K562 (cell line): ENCODE measurements around the gene ITGA7. TPM values are rescaled to one million over a fixed set of nuclear protein-coding genes. Genes with fewer than 3 reads are reported as not detected.
A peak's percentile ranks its signal among the peaks of the same experiment; 100 is the strongest.

ENCODE experiments used
- ATAC-seq: fragments of 200-7000 bp; cut with Tn5 transposase; 3 replicates; pipeline ENCODE4 v1.9.1; 2020; ENCODE audit warnings: moderate library complexity
- BruUV-seq: library from RNA; stranded (reverse); fragments of 400-500 nt; replicated peaks from 2 replicates; lab custom pipeline; 2021; lab: Mats Ljungman, UMichigan
- CTCF ChIA-PET: fragments of 300-600 bp; formaldehyde crosslinking; extraction: SDS; loops from one replicate; lab custom pipeline; 2021; ENCODE audit warnings: low intra/inter-chr PET ratio; lab: Yijun Ruan, JAX
- POLR2A ChIA-PET: fragments of 300-600, 350-650 bp; sonication (Branson Sonifier 250); formaldehyde crosslinking; extraction: SDS; loops from one replicate; lab custom pipeline; 2021; ENCODE audit warnings: antibody characterized with exemption, inconsistent platforms; lab: Yijun Ruan, JAX
- DNase-seq, 4 experiments: peaks; one replicate each; pipeline versions ENCODE4 v3.0.0 to v3.0.0-alpha.2; 2011 to 2018; ENCODE audit warnings: low spot score in 3 of 4, mixed read lengths in 3 of 4; ENCODE audit errors: extremely low read depth in 1 of 4
- FAIRE-seq: peaks from 2 replicates; lab custom pipeline; 2011; peaks lifted over from hg19 to GRCh38; lab: Jason Lieb, UNC
- H2AFZ ChIP-seq: 2 replicates; pipeline ENCODE4 v1.6.0; 2011; ENCODE audit warnings: low read depth, low read length, control low read depth, inconsistent platforms
- H3K27ac ChIP-seq: fragments of 200-600 bp; 3 replicates; pipeline ENCODE4 v1.8.0; 2011; ENCODE audit warnings: low read depth, mild to moderate bottlenecking, control low read depth, inconsistent platforms, low read length, moderate library complexity, mixed read lengths; ENCODE audit errors: extremely low read depth
- H3K27me3 ChIP-seq, 2 experiments: fragments of 300-600 bp in 1 of 2; 2 replicates in 1 of 2; 3 replicates in 1 of 2; pipeline versions ENCODE4 v1.6.0 to v1.8.0; 2011; ENCODE audit warnings: inconsistent platforms in 2 of 2, low read length in 2 of 2, mild to moderate bottlenecking in 1 of 2, mixed read lengths in 1 of 2, moderate library complexity in 1 of 2; ENCODE audit not compliant: control insufficient read depth in 2 of 2, insufficient read depth in 2 of 2
- H3K36me3 ChIP-seq: fragments of 300-600 bp; 3 replicates; pipeline ENCODE4 v1.8.0; 2011; ENCODE audit warnings: mild to moderate bottlenecking, low read length, inconsistent platforms; ENCODE audit not compliant: control insufficient read depth, insufficient read depth
- H3K4me1 ChIP-seq, 2 experiments: fragments of 200-600 bp in 1 of 2; replicated peaks in 1 of 2; 2 replicates in 1 of 2; 3 replicates in 1 of 2; pipeline versions ENCODE4 v1.5.1 to v1.8.0; 2011; ENCODE audit warnings: inconsistent platforms in 2 of 2, low read length in 2 of 2, mild to moderate bottlenecking in 1 of 2, mixed read lengths in 1 of 2, moderate library complexity in 1 of 2; ENCODE audit not compliant: control insufficient read depth in 2 of 2, insufficient read depth in 2 of 2
- H3K4me2 ChIP-seq: 2 replicates; pipeline ENCODE4 v1.6.1; 2011; ENCODE audit warnings: low read length, control low read depth, inconsistent platforms, mixed read lengths; ENCODE audit not compliant: insufficient read depth
- H3K4me3 ChIP-seq: fragments of 200-600 bp; sonication (generic), shearing (Covaris generic); 2 replicates; pipeline ENCODE4 v1.5.1; 2016; ENCODE audit warnings: control low read depth, inconsistent platforms
- H3K79me2 ChIP-seq: fragments of 200-600 bp; 3 replicates; pipeline ENCODE4 v1.8.0; 2011; ENCODE audit warnings: low read length, inconsistent platforms; ENCODE audit not compliant: control insufficient read depth, insufficient read depth
- H3K9ac ChIP-seq, 2 experiments: 2 replicates each; pipeline versions ENCODE4 v1.6.0 to v1.6.1; 2011; ENCODE audit warnings: low read depth in 2 of 2, low read length in 2 of 2, control low read depth in 1 of 2, inconsistent platforms in 1 of 2, mild to moderate bottlenecking in 1 of 2, mixed read lengths in 1 of 2; ENCODE audit not compliant: insufficient read depth in 1 of 2
- H3K9me1 ChIP-seq: one replicate; pipeline ENCODE4 v1.6.0; 2011; ENCODE audit warnings: inconsistent platforms, mild to moderate bottlenecking, low read length, moderate library complexity; ENCODE audit not compliant: control insufficient read depth, insufficient read depth
- H3K9me3 ChIP-seq: replicated peaks from 2 replicates; pipeline ENCODE4 v1.5.1; 2011; ENCODE audit warnings: low read depth, low read length, inconsistent platforms; ENCODE audit not compliant: control insufficient read depth, insufficient read depth
- H4K20me1 ChIP-seq: replicated peaks from 2 replicates; pipeline ENCODE4 v1.6.1; 2011; ENCODE audit warnings: low read length, inconsistent platforms, mixed read lengths; ENCODE audit not compliant: control insufficient read depth, insufficient read depth
- ARID2 ChIP-seq: fragments of 450-650 bp; IDR thresholded peaks from 2 replicates; pipeline ENCODE4 v1.6.1; 2017; ENCODE audit warnings: antibody characterized with exemption, mild to moderate bottlenecking
- CEBPB ChIP-seq: fragments of 450-650 bp; IDR thresholded peaks from 2 replicates; pipeline ENCODE4 v1.6.1; 2016; ENCODE audit warnings: missing genetic modification characterization, missing compliant biosample characterization
- COPS2 ChIP-seq: fragments of 450-650 bp; conservative IDR thresholded peaks from 2 replicates; pipeline ENCODE4 v1.6.1; 2016; ENCODE audit warnings: mild to moderate bottlenecking, moderate library complexity
- HMG20A ChIP-seq: fragments of 450-650 bp; formaldehyde crosslinking; conservative IDR thresholded peaks from 2 replicates; pipeline ENCODE4 v1.4.0; 2020; ENCODE audit warnings: mild to moderate bottlenecking, mixed read lengths
- IFI16 ChIP-seq: fragments of 250-450 bp; sonication (Bioruptor Pico); IDR thresholded peaks from 2 replicates; pipeline ENCODE4 v2.1.2; 2022; ENCODE audit warnings: mild to moderate bottlenecking, inconsistent platforms
- IRF2 ChIP-seq: sonication (generic); formaldehyde crosslinking; IDR thresholded peaks from 2 replicates; pipeline ENCODE4 v1.8.1; 2022; ENCODE audit warnings: mild to moderate bottlenecking, missing genetic modification reagents
- PHF8 ChIP-seq: fragments of 200-600 bp; sonication (generic); IDR thresholded peaks from 2 replicates; pipeline ENCODE4 v1.6.1; 2012; ENCODE audit warnings: mixed run types, mild to moderate bottlenecking, inconsistent platforms, low read length, moderate library complexity, borderline replicate concordance
- PHTF2 ChIP-seq: fragments of 250-450 bp; sonication (Bioruptor Pico); IDR thresholded peaks from 2 replicates; pipeline ENCODE4 v1.5.0; 2021; ENCODE audit warnings: mild to moderate bottlenecking
- PTBP1 ChIP-seq: fragments of 200-400 bp; formaldehyde crosslinking; IDR thresholded peaks from 2 replicates; pipeline ENCODE4 v1.6.1; 2017; ENCODE audit warnings: low read depth, low read length
- RAD21 ChIP-seq, 2 experiments: fragments of 250-450 bp in 1 of 2; fragments of 450-650 bp in 1 of 2; sonication (Bioruptor Pico) in 1 of 2; formaldehyde crosslinking in 1 of 2; IDR thresholded peaks in 1 of 2; conservative IDR thresholded peaks in 1 of 2; 2 replicates each; pipeline versions ENCODE4 v1.4.0 to v1.8.0; 2020 to 2022; ENCODE audit warnings: mild to moderate bottlenecking in 2 of 2, moderate library complexity in 1 of 2
- STAG1 ChIP-seq: sonication (generic); formaldehyde crosslinking; IDR thresholded peaks from 2 replicates; pipeline ENCODE4 v1.5.0; 2020; ENCODE audit warnings: missing genetic modification reagents, borderline replicate concordance
- TOE1 ChIP-seq, 2 experiments: fragments of 450-650 bp in 1 of 2; sonication (generic) in 1 of 2; formaldehyde crosslinking in 1 of 2; IDR thresholded peaks; 2 replicates each; pipeline versions ENCODE4 v1.7.1 to v1.8.0; 2016 to 2022; ENCODE audit warnings: borderline replicate concordance in 2 of 2, mild to moderate bottlenecking in 2 of 2, antibody characterized with exemption in 1 of 2, inconsistent platforms in 1 of 2, low read depth in 1 of 2, missing genetic modification reagents in 1 of 2, moderate library complexity in 1 of 2
- ZNF24 ChIP-seq: fragments of 450-650 bp; IDR thresholded peaks from 2 replicates; pipeline ENCODE4 v1.6.1; 2016
- ZNF395 ChIP-seq: fragments of 200-800 bp; sonication (Bioruptor generic); IDR thresholded peaks from 2 replicates; pipeline ENCODE4 v1.6.1; 2017; ENCODE audit warnings: missing genetic modification characterization, missing compliant biosample characterization
- WGBS: fragments of 100-300 bp; shearing (Covaris generic); methylation state at CpG from one replicate; pipeline ENCODE4 v1.1.6; 2016; ENCODE audit warnings: low coverage, mixed read lengths; ENCODE audit not compliant: insufficient coverage; ENCODE audit errors: missing lambda C conversion rate; 5-methylcytosine and 5-hydroxymethylcytosine counted together
- in situ Hi-C: fragments of 300-500 bp; cut with MboI; formaldehyde crosslinking; loops from 4 replicates; pipeline ENCODE4 v1.15.0; 2018; ENCODE audit warnings: inconsistent platforms, mixed read lengths
- intact Hi-C: fragments of 100-400 bp; cut with micrococcal nuclease; formaldehyde crosslinking; loops from 2 replicates; pipeline ENCODE4 v1.14.2; 2022
- polyA plus RNA-seq, 8 experiments: library from polyadenylated mRNA; depleted of rRNA in 4 of 8; stranded (reverse) in 5 of 8; unstranded in 3 of 8; fragments of >200 nt; fragmentation: Nextera tagmentation in 2 of 8; fragmentation: Illumina TruSeq in 1 of 8; extraction: Ambion mirVana in 2 of 8; extraction: Trizol in 1 of 8; gene quantifications; 2 replicates each; pipeline versions ENCODE4 v1.2.1 to v1.2.3, GENCODE V29; 2011 to 2014; ENCODE audit warnings: inconsistent platforms in 1 of 8, missing spikeins in 1 of 8
- total RNA-seq, 7 experiments: library from RNA; depleted of rRNA in 6 of 7; stranded (reverse); fragments of >200 nt in 6 of 7; fragmentation: Illumina TruSeq in 2 of 7; extraction: Trizol in 2 of 7; gene quantifications; 2 replicates each; pipeline versions ENCODE4 v1.2.1 to v1.2.3, GENCODE V29; 2011 to 2021; ENCODE audit warnings: low replicate concordance in 1 of 7

The ITGA7 gene
- total and polyA plus RNA-seq, 9 of the 15 experiments (the other 6 are each of a cell fraction or from before 2014, with no cell fraction given), result 0.11 to 2.3 (median 0.56) TPM; not detected in 1

DNA sequence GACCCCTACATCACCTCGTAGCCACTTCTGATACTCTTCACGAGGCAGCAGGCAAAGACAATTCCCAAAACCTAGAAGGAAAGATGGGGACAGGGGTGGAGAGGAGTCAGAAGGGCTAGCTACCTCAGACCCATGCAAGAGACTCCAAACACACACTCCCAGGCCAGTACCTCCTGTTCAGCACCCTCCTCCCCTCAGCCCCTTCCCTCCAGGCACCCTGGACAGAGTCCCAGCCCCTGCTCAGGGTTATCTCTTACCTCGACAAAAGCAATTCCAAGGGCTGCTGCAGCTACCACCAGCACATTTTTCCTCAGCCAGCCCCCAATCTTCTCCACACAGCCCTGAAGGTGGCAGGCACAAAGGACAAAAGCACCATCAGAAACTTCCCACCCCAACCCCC is 17.9 kb upstream of the ITGA7 start:
- H2AFZ ChIP-seq, result no peak overlapping the region
- peaks cover 22 to 51% of the 10 kb centered on the region in 2 experiments; a peak in 4 of 5 replicates for H3K4me1 ChIP-seq
- ChIA-PET CTCF (interaction anchor here (3.1 kb wide), 1 partner anchor 12 kb away, joined by 20 read pairs; no protein-coding TSS in a partner anchor), POLR2A (interaction anchor here (0.6 to 1.4 kb wide), 2 partner anchors 10 to 13 kb away, joined by 3 to 12 read pairs; partner anchors contain the start of gene BLOC1S1)
- H3K36me3 ChIP-seq, result peaks cover 42% of the 10 kb centered on the region
- peaks cover 22% of the 10 kb centered on the region; the same call in 1 of the 2 replicates for H4K20me1 ChIP-seq
- no TSS peak for BruUV-seq
- no peak for FAIRE-seq
- no peak for DNase-seq
- no peak for ATAC-seq
- intact Hi-C loops (no loop called here), in situ Hi-C loops (no loop called here)
- WGBS, result 80% methylated on average over 3 of the region's 3 CpGs
- peaks cover 28% of the 10 kb centered on the region for H3K79me2 ChIP-seq
- no peaks in the 10 kb centered on the region for H3K9me1 ChIP-seq
- no peak overlapping the region for H3K4me2 ChIP-seq
- H3K9me3 ChIP-seq, result no peaks in the 10 kb centered on the region
- no peak overlapping the region for H3K27ac ChIP-seq
- no peak overlapping the region for H3K4me3 ChIP-seq
- H3K9ac ChIP-seq, result peak overlapping the region in 1 of 2 experiments; percentile 29; a peak in 1 of 4 replicates
- no peak for TF ChIP-seq HMG20A
- no peak for TF ChIP-seq IRF2
- no peak for TF ChIP-seq PTBP1
- TF ChIP-seq IFI16 (CRISPR knock-in tag), result no peak
- no peak for TF ChIP-seq PHTF2 (CRISPR knock-in tag)
- no peak for TF ChIP-seq TOE1 (IDR thresholded peaks at IDR 0.05; ENCODE audit: borderline replicate concordance)
- no peak for TF ChIP-seq TOE1 (CRISPR knock-in tag; IDR thresholded peaks at IDR 0.05; ENCODE audit: borderline replicate concordance, low read depth)
- TF ChIP-seq CEBPB, result no peak
- no peak for TF ChIP-seq ARID2
- TF ChIP-seq COPS2, result no peak
- TF ChIP-seq PHF8, result no peak
- TF ChIP-seq RAD21 (CRISPR knock-in tag; conservative IDR thresholded peaks at IDR 0.05 in 1 of 2, IDR thresholded peaks at IDR 0.05 in 1 of 2), result no peak
- TF ChIP-seq STAG1 (CRISPR knock-in tag), result no peak
- no peak for TF ChIP-seq ZNF395 (CRISPR knock-in tag)
- no peak for TF ChIP-seq ZNF24
- H3K27me3 ChIP-seq, result no peaks in the 10 kb centered on the region
